ENCODE results near the gene TAS2R40.
A peak's percentile ranks its signal among the peaks of the same experiment; 100 is the strongest.
"Not testable (repeated sequence)": the region's sequence is repeated elsewhere in the genome, so short reads cannot be mapped to it uniquely, and the experiment has no call there.

Gene TAS2R40

GRCh38 chr7:143256932-143257331 is 35.1 kb downstream of the TAS2R40 start:
- POLR2A ChIA-PET = no interaction called here
- DNase-seq (ENCODE audit: low read depth, low spot score) = no peak
- TF ChIP-seq, protein P1, sequence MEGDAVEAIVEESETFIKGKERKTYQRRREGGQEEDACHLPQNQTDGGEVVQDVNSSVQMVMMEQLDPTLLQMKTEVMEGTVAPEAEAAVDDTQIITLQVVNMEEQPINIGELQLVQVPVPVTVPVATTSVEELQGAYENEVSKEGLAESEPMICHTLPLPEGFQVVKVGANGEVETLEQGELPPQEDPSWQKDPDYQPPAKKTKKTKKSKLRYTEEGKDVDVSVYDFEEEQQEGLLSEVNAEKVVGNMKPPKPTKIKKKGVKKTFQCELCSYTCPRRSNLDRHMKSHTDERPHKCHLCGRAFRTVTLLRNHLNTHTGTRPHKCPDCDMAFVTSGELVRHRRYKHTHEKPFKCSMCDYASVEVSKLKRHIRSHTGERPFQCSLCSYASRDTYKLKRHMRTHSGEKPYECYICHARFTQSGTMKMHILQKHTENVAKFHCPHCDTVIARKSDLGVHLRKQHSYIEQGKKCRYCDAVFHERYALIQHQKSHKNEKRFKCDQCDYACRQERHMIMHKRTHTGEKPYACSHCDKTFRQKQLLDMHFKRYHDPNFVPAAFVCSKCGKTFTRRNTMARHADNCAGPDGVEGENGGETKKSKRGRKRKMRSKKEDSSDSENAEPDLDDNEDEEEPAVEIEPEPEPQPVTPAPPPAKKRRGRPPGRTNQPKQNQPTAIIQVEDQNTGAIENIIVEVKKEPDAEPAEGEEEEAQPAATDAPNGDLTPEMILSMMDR (IDR thresholded peaks at IDR 0.05; ENCODE audit: insufficient read depth, low read length, missing control alignments) = no peak
- CTCF ChIA-PET = interaction anchor here (2.8 kb wide), 1 partner anchor 17 kb away, joined by 18 read pairs; no protein-coding TSS in a partner anchor
- H3K4me3 ChIP-seq (ENCODE audit: low read depth, low read length) = no peak overlapping the region

DNA sequence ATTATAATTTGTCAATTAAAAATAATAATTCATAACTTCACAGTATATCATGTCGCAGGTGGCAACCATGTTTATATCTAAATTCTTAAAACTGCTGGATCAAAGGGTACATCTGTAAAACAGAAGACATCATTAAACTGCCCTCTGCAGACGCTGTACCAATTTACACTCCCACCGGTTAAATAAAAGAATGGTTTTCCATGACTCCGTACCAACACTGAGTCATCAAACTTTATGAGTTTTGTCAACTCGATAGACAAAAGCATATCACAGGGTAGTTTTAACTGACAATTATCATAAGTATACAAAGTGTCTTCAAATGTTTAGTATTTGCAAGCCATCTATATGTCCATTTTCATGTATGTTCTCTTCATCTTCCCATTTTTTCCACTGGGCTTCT is 35.7 kb downstream of the TAS2R40 start:
- H3K4me3 ChIP-seq (ENCODE audit: low read depth, low read length) = no peak overlapping the region
- DNase-seq (ENCODE audit: low read depth, low spot score) = no peak
- POLR2A ChIA-PET = no interaction called here
- CTCF ChIA-PET = interaction anchor here (2.8 kb wide), 1 partner anchor 17 kb away, joined by 18 read pairs; no protein-coding TSS in a partner anchor
- TF ChIP-seq, protein P1 (IDR thresholded peaks at IDR 0.05; ENCODE audit: insufficient read depth, low read length, missing control alignments) = no peak

GRCh38 chr7:143258831-143259230 is 37.0 kb downstream of the TAS2R40 start:
- TF ChIP-seq, protein P1 (IDR thresholded peaks at IDR 0.05; ENCODE audit: insufficient read depth, low read length, missing control alignments) = no peak
- H3K4me3 ChIP-seq (ENCODE audit: low read depth, low read length) = no peak overlapping the region
- POLR2A ChIA-PET = no interaction called here
- no peak for DNase-seq (ENCODE audit: low read depth, low spot score)
- CTCF ChIA-PET = interaction anchor here (1.0 to 2.8 kb wide), 5 partner anchors 9 to 38 kb away, joined by 3 to 18 read pairs (median 4); no protein-coding TSS in a partner anchor

DNA sequence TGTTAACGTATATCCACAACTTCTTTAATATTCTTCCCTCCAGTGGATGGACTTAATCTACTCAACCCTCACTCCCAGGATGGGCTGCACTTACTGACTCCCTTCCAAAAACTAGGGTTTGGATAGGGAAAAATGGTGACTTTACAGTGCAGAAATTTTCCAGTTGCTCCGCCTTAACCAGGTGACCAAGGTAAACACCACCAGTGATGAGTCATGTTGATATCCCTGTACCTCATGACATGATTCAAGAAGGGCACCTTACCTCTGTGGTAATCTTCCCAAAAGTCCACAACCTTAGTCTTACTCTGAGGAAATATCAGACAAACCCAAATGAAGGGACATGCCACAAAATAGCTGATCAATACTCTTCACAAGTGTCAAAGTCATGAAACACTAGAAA is 37.9 kb downstream of the TAS2R40 start:
- POLR2A ChIA-PET = no interaction called here
- no peak for DNase-seq (ENCODE audit: low read depth, low spot score)
- TF ChIP-seq, protein P1 (IDR thresholded peaks at IDR 0.05; ENCODE audit: insufficient read depth, low read length, missing control alignments) = no peak
- CTCF ChIA-PET = interaction anchor here (1.2 to 5.1 kb wide), 3 partner anchors 13 to 45 kb away, joined by 3 to 51 read pairs (median 5); no protein-coding TSS in a partner anchor
- no peak overlapping the region for H3K4me3 ChIP-seq (ENCODE audit: low read depth, low read length)

DNA sequence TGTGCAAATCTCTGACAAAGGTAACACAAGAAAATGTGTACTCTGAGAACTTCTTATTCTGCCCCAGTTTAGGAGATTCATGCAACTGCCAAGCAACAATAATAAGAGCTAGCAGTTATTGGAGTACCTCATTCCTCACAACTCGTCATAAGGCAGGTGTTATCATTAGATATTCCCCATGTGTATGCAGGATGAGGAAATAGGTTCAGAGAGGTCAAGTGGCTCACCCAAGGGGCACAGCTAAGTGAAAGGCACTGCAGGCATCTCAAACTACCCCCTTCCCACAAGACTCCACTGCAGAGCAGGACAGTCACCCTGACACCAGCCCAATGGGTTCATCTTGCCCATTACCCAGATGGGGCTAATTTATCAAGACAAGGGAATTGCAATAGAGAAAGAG is 40.1 kb downstream of the TAS2R40 start:
- POLR2A ChIA-PET = no interaction called here
- TF ChIP-seq, protein P1 (IDR thresholded peaks at IDR 0.05; ENCODE audit: insufficient read depth, low read length, missing control alignments) = no peak
- H3K4me3 ChIP-seq (ENCODE audit: low read depth, low read length) = no peak overlapping the region
- CTCF ChIA-PET = interaction anchor here (5.1 kb wide), 1 partner anchor 21 kb away, joined by 51 read pairs; no protein-coding TSS in a partner anchor
- no peak for DNase-seq (ENCODE audit: low read depth, low spot score)

DNA sequence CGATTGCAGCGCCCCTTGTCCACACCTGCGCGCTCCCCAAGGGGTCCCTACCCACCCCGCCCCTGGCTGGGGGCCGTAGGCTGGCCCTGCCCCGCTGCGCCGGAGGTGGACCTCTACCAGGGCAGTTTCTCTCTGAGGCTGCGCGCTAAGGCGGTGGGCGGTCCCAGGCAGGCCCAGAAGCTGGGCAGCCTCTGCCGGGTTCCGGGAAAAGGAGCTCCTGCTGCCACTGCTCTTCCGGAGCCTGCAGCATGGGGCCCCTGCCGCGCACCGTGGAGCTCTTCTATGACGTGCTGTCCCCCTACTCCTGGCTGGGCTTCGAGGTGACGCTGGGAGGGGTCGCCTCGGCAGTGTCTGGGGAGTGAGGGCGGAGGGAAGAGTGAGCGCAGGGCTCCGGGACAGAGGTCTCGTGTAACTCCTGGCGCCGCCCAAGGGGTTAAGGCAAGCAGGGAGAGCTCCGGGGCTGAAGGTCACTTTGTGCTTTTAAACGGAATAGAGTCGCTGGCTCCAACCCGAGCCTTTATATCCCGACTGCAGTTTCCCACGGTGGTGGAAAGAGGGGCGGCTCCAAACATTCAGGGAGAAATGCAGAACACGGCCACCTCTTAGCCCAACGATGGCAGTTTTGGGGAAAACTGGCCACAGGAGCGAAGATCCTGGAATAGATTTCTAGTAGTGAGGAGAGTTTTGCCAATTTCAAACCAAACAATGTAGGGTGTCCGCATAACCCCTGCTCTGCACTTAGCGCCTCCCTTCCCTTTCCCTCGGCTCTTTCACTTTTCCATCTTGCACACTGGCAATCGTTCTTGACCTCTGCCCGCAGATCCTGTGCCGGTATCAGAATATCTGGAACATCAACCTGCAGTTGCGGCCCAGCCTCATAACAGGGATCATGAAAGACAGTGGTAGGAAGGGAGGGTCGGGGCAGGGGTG is 41.7 kb downstream of the TAS2R40 start, which contains the start of gene GSTK1:
TSS of gene GSTK1 (plus strand) at position 176 of the 930 bp plus-strand sequence. CDS start at position 249, 73 bp downstream.
- H3K4me3 ChIP-seq (ENCODE audit: low read depth, low read length) = peak within 1 kb of the TSS; percentile 93

GRCh38 chr7:143264196-143264568 is 42.3 kb downstream of the TAS2R40 start:
- CTCF ChIA-PET = interaction anchor here (0.7 to 5.1 kb wide), 9 partner anchors 9 to 256 kb away, joined by 3 to 51 read pairs (median 4); no protein-coding TSS in a partner anchor
- H3K4me3 ChIP-seq (ENCODE audit: low read depth, low read length) = peak overlapping the region; percentile 93
- DNase-seq (ENCODE audit: low read depth, low spot score) = not testable (repeated sequence)
- POLR2A ChIA-PET = interaction anchor here (1.2 to 1.7 kb wide), 2 partner anchors 24 to 116 kb away, joined by 7 to 11 read pairs; partner anchors contain the start of gene CASP2

More for the DNA sequence above, 41.7 kb downstream of the TAS2R40 start, which contains the start of gene GSTK1:
- ChIA-PET CTCF (interaction anchor here (0.7 to 5.1 kb wide), 11 partner anchors 10 to 260 kb away, joined by 3 to 51 read pairs (median 4); no protein-coding TSS in a partner anchor), POLR2A (interaction anchor here (0.6 to 1.7 kb wide), 7 partner anchors 18 to 132 kb away, joined by 3 to 11 read pairs (median 4); partner anchors contain the start of gene CASP2)
- DNase-seq (ENCODE audit: low read depth, low spot score) = no peak
- TF ChIP-seq, protein P1 (IDR thresholded peaks at IDR 0.05; ENCODE audit: insufficient read depth, low read length, missing control alignments) = no peak

All from AG04449 (cell line).